PC-9 (cell line): ENCODE measurements around the gene DNAAF2.

Source experiments
- CTCF ChIP-seq: fragments of 200-600 bp; sonication (generic); conservative IDR thresholded peaks from 2 replicates; pipeline ENCODE4 v1.6.1; 2017; ENCODE audit warnings: mixed run types, antibody characterized with exemption, mild to moderate bottlenecking, moderate library complexity
- EZH2 ChIP-seq: fragments of 200-600 bp; sonication (generic); IDR thresholded peaks from 2 replicates; pipeline ENCODE4 v1.8.0; 2017; ENCODE audit warnings: antibody characterized with exemption, low read depth

GRCh38 chr14:49581209-49582112, 53.6 kb downstream of the DNAAF2 start:
- TF ChIP-seq CTCF (no peak), EZH2 (no peak)
